SU-DHL-6 (cell line): ENCODE measurements around the gene CLNK.

Experiments
- EZH2phosphoT487 ChIP-seq: fragments of 200-600 bp; sonication (generic), shearing (Covaris generic); conservative IDR thresholded peaks from 2 replicates; pipeline ENCODE4 v1.6.1; 2018; ENCODE audit warnings: mild to moderate bottlenecking, antibody characterized with exemption, low read length, moderate library complexity, mixed read lengths
- TF ChIP-seq, protein P1 (sequence below): fragments of 200-600 bp; sonication (generic); IDR thresholded peaks from one replicate; pipeline ENCODE4 v1.5.1; 2017; ENCODE audit warnings: antibody characterized with exemption, mild to moderate bottlenecking, low read length, moderate library complexity; ENCODE audit not compliant: insufficient read depth, poor library complexity, severe bottlenecking

DNA sequence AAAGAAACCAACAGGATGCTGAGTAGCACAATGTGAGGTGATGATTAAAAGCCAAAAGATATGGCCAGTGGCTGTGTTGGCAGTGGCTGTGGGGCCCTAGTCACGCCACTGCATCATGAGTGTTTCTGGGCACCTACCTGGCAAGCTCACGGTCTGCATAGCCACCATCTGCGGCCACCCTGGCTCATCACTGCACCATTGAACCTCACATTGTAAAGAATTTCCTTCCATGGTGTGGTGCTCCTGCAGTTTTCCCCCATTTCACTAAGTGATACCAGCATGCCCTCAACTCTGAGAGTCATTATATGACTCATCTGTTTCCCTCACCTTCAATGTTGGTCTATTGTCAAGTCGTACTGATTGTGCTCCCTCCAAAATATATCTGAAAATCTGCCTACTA, 45.5 kb upstream of the CLNK start:
- TF ChIP-seq, protein P1, sequence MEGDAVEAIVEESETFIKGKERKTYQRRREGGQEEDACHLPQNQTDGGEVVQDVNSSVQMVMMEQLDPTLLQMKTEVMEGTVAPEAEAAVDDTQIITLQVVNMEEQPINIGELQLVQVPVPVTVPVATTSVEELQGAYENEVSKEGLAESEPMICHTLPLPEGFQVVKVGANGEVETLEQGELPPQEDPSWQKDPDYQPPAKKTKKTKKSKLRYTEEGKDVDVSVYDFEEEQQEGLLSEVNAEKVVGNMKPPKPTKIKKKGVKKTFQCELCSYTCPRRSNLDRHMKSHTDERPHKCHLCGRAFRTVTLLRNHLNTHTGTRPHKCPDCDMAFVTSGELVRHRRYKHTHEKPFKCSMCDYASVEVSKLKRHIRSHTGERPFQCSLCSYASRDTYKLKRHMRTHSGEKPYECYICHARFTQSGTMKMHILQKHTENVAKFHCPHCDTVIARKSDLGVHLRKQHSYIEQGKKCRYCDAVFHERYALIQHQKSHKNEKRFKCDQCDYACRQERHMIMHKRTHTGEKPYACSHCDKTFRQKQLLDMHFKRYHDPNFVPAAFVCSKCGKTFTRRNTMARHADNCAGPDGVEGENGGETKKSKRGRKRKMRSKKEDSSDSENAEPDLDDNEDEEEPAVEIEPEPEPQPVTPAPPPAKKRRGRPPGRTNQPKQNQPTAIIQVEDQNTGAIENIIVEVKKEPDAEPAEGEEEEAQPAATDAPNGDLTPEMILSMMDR, result no peak
- TF ChIP-seq EZH2phosphoT487, result no peak
